ENCODE measurements around the gene CA12.

Gene CA12

GRCh38 chr15:63374686-63375520, 6.7 kb downstream of the CA12 start:
- no peak for DNase-seq (ENCODE audit: low spot score)
- no peak for TF ChIP-seq CTCF (IDR thresholded peaks at IDR 0.05; ENCODE audit: extremely low read depth, missing control alignments)

GRCh38 chr15:63373866-63374548, 7.6 kb downstream of the CA12 start:
- no peak for TF ChIP-seq CTCF (IDR thresholded peaks at IDR 0.05; ENCODE audit: extremely low read depth, missing control alignments)
- no peak for DNase-seq (ENCODE audit: low spot score)

GRCh38 chr15:63373330-63373729, 8.3 kb downstream of the CA12 start:
- no peak for DNase-seq (ENCODE audit: low spot score)
- TF ChIP-seq CTCF (IDR thresholded peaks at IDR 0.05; ENCODE audit: extremely low read depth, missing control alignments): no peak

GRCh38 chr15:63372753-63373152, 8.9 kb downstream of the CA12 start:
- no peak for DNase-seq (ENCODE audit: low spot score)
- no peak for TF ChIP-seq CTCF (IDR thresholded peaks at IDR 0.05; ENCODE audit: extremely low read depth, missing control alignments)

GRCh38 chr15:63372018-63372705, 9.5 kb downstream of the CA12 start:
- DNase-seq (ENCODE audit: low spot score): no peak
- TF ChIP-seq CTCF (IDR thresholded peaks at IDR 0.05; ENCODE audit: extremely low read depth, missing control alignments): no peak

- no peak for DNase-seq (ENCODE audit: low spot score)
- no peak for TF ChIP-seq CTCF (IDR thresholded peaks at IDR 0.05; ENCODE audit: extremely low read depth, missing control alignments)
Measured at GRCh38 chr15:63371297-63371918, 10.2 kb downstream of the CA12 start.

Measured in GM20000 (cell line).